Neuron (in vitro differentiated cells): ENCODE measurements around the gene DPH3.

Source experiments
- H2AFZ ChIP-seq: one replicate; pipeline ENCODE4 v1.6.1; 2013; ENCODE audit warnings: low read depth, mild to moderate bottlenecking, inconsistent platforms, low read length, moderate library complexity
- H3K27me3 ChIP-seq: one replicate; pipeline ENCODE4 v1.6.1; 2013; ENCODE audit warnings: low read length; ENCODE audit not compliant: insufficient read depth
- H3K36me3 ChIP-seq: one replicate; pipeline ENCODE4 v1.6.1; 2013; ENCODE audit warnings: low read length; ENCODE audit not compliant: insufficient read depth
- H3K4me1 ChIP-seq: one replicate; pipeline ENCODE4 v1.6.1; 2013; ENCODE audit warnings: low read length; ENCODE audit not compliant: insufficient read depth
- H3K4me3 ChIP-seq: 2 replicates; pipeline ENCODE4 v1.5.1; 2013; ENCODE audit warnings: mild to moderate bottlenecking, low read length, moderate library complexity
- H3K9me3 ChIP-seq: one replicate; pipeline ENCODE4 v1.6.1; 2013; ENCODE audit warnings: low read length

DPH3 gene

DNA sequence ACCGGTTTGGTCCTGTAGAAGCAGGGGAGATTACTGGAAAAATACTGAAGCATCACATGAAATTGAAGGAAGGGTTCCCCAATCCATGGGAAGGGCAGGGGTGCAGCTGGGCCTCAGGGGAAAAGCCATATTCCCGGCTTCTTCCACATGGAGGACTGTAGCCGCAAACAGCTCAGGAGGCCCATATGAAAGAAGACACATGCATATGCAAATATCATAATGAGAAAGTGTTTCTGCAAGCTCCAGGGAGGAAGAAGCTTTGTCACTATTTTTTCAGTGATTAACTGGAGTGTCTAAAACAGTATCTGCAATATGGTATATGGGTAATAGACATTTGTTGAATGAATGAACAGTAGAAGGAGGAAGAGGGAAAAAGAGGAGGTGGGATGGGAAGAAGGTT is 19.1 kb downstream of the DPH3 start:
- Histone ChIP-seq H3K9me3 (no peaks in the 10 kb centered on the region), H3K4me1 (peaks cover 7% of the 10 kb centered on the region), H3K36me3 (no peaks in the 10 kb centered on the region), H2AFZ (no peak overlapping the region), H3K4me3 (no peak overlapping the region), H3K27me3 (peaks cover 3% of the 10 kb centered on the region)

DNA sequence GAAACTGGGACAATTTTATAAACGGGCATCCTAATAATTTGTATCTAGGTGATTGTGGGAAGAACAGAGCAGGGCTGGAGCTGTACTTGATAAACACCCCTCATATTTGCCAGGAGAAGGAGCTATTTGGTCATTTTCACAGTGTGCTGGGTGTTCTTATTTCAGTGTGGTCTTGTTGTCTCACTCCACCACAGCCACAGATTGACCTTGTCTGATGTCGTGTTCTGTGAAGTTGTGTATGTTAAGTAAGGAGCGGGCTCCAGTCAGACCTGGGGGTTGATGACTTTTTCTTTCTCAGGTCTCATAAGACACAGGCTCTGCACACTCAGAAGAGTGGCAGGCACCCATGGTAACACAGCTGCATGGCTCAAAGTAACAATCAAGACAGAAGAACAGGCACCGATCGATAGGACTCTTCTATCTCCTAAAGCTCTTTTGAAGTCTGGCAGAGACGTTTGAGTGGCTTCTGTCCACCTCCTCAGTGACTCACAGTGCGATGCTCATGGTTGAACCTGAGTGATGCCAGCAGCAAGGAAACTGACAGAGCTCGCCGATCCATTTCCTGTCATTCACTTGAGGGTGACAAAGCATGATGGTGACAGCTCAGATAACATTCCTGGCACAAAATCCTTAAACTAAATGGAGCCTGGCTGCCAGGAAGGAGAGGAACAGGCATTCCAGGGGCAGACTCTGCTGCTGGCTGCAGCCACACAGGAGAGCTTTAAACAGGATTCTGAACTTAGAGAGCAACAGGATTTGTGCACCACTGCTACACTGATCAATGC is 20.8 kb downstream of the DPH3 start:
- Histone ChIP-seq H3K36me3 (no peaks in the 10 kb centered on the region), H3K4me3 (no peak overlapping the region), H3K4me1 (peaks cover 7% of the 10 kb centered on the region), H3K27me3 (peaks cover 7% of the 10 kb centered on the region), H3K9me3 (no peaks in the 10 kb centered on the region), H2AFZ (no peak overlapping the region)

GRCh38 chr3:16242177-16242576 is 22.6 kb downstream of the DPH3 start:
- H3K36me3 ChIP-seq, result no peaks in the 10 kb centered on the region
- H3K9me3 ChIP-seq, result no peaks in the 10 kb centered on the region
- H3K4me1 ChIP-seq, result peaks cover 3% of the 10 kb centered on the region
- H2AFZ ChIP-seq, result no peak overlapping the region
- no peak overlapping the region for H3K4me3 ChIP-seq
- H3K27me3 ChIP-seq, result peaks cover 7% of the 10 kb centered on the region

GRCh38 chr3:16241225-16241624 is 23.5 kb downstream of the DPH3 start:
- Histone ChIP-seq H3K36me3 (no peaks in the 10 kb centered on the region), H3K4me1 (no peaks in the 10 kb centered on the region), H3K4me3 (no peak overlapping the region), H2AFZ (no peak overlapping the region), H3K9me3 (no peaks in the 10 kb centered on the region), H3K27me3 (peaks cover 7% of the 10 kb centered on the region)

GRCh38 chr3:16240229-16241023 is 24.3 kb downstream of the DPH3 start:
- no peaks in the 10 kb centered on the region for H3K4me1 ChIP-seq
- no peaks in the 10 kb centered on the region for H3K9me3 ChIP-seq
- H3K4me3 ChIP-seq, result no peak overlapping the region
- no peaks in the 10 kb centered on the region for H3K36me3 ChIP-seq
- no peak overlapping the region for H2AFZ ChIP-seq
- peaks cover 7% of the 10 kb centered on the region for H3K27me3 ChIP-seq

- H3K4me3 ChIP-seq, result no peak overlapping the region
- peaks cover 7% of the 10 kb centered on the region for H3K27me3 ChIP-seq
- no peaks in the 10 kb centered on the region for H3K9me3 ChIP-seq
- no peaks in the 10 kb centered on the region for H3K36me3 ChIP-seq
- no peaks in the 10 kb centered on the region for H3K4me1 ChIP-seq
- no peak overlapping the region for H2AFZ ChIP-seq
These were observed 25.0 kb downstream of the DPH3 start for GRCh38 chr3:16239780-16240179.

DNA sequence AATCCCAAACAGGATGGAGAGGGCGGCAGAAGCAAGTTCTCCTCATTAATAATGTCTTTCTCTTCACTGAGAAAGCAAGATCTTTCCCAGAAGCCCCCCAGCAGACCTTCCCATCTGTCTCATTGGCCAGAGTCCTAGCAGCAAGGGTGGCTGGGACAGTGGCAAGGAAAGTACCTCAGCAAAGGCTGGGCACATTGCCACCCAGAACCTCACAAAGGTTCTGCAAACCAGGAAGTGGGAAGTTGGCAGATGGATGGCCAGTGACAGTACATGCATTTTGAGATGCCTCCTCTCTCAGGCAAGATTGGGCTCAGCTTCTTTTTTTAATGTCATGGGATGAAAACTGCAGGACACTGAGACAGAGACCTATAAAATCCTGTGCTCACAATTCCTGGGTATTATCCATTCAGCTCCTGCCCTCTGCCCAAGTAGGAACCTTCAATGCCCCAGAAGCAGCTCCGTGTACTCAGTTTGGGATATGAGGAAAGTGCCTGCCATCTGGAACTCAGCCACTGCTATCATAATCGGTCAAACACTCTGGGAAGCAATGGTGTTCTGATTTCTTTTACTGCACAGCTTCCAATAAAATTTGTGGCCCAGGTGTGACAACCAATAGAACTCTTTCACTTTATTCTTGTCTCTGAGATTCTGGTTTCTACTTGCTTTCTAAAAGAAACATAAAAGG is 25.5 kb downstream of the DPH3 start:
- H3K4me1 ChIP-seq, result no peaks in the 10 kb centered on the region
- no peaks in the 10 kb centered on the region for H3K36me3 ChIP-seq
- no peak overlapping the region for H3K4me3 ChIP-seq
- no peaks in the 10 kb centered on the region for H3K9me3 ChIP-seq
- no peak overlapping the region for H2AFZ ChIP-seq
- peaks cover 5% of the 10 kb centered on the region for H3K27me3 ChIP-seq

DNA sequence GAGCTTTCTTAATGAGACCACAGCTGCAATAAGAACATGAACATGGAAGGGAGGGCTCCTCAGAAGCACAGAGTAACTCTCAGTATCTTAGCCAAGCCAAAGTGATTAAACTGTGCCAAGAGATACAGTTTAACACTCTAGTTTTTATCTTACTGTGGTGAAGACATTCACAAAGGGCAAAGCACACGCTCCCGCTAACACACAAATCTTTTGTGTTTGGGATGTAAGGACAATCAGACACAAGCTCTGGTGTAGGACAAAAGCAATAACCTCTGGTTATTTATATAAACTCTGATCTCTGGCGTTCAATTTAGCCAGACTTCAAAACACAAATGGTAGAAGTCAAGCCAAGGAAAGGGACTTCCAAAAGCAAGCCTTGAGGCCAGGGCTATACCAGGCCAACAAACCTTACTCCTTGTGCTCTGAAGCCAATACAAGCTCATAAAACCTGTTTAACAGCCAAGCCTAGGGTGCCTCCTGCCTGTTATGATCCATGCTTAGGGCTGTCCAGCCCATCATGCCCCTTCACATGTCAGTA is 27.8 kb downstream of the DPH3 start:
- H3K27me3 ChIP-seq, result peaks cover 4% of the 10 kb centered on the region
- no peak overlapping the region for H2AFZ ChIP-seq
- no peak overlapping the region for H3K4me3 ChIP-seq
- no peaks in the 10 kb centered on the region for H3K36me3 ChIP-seq
- no peaks in the 10 kb centered on the region for H3K4me1 ChIP-seq
- H3K9me3 ChIP-seq, result no peaks in the 10 kb centered on the region

- no peaks in the 10 kb centered on the region for H3K4me1 ChIP-seq
- H2AFZ ChIP-seq, result no peak overlapping the region
- no peak overlapping the region for H3K4me3 ChIP-seq
- peaks cover 4% of the 10 kb centered on the region for H3K27me3 ChIP-seq
- H3K36me3 ChIP-seq, result no peaks in the 10 kb centered on the region
- H3K9me3 ChIP-seq, result no peaks in the 10 kb centered on the region
These were observed 28.6 kb downstream of the DPH3 start for GRCh38 chr3:16236030-16236639.

DNA sequence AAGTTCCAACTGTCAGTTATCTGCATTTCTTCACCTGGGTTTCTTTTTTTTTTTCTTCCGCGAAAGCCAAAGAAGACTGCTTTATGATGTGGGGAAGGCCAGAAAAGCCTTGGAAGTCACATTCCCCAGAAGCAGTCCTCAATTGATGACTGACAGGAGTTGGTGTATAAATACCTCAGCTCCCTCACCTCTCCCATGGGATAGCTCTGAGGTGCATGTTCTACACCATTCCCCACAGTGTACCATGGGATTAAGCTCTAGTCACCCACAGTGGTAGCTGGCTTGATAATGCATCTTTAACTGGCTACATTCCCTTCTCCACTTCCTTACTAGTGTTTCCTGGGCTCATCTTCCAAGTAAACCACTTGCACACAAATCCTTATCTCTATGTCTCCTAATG is 30.5 kb downstream of the DPH3 start:
- H2AFZ ChIP-seq, result no peak overlapping the region
- no peak overlapping the region for H3K4me3 ChIP-seq
- peaks cover 3% of the 10 kb centered on the region for H3K27me3 ChIP-seq
- H3K4me1 ChIP-seq, result no peaks in the 10 kb centered on the region
- H3K9me3 ChIP-seq, result no peaks in the 10 kb centered on the region
- no peaks in the 10 kb centered on the region for H3K36me3 ChIP-seq

DNA sequence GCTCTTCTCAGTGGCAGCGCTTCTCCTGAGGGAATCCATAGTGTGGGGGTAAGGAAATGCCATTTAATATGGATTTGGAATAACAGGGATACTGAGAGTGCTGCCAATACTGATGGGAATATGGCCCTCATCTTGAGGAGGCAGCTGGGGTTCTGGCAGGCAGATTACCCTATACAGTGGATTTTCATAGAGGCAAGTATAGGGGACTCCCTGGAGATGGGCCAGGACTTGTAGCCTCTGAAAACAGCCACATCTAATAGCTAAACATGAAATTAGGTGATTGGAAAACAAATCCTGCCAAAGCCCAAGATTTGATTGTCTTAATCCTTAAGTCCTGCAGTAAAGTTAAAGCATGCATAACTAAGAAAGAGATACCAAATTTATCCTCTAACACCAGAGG is 30.9 kb downstream of the DPH3 start:
- H3K27me3 ChIP-seq, result no peaks in the 10 kb centered on the region
- no peaks in the 10 kb centered on the region for H3K4me1 ChIP-seq
- H3K9me3 ChIP-seq, result no peaks in the 10 kb centered on the region
- no peak overlapping the region for H3K4me3 ChIP-seq
- H3K36me3 ChIP-seq, result no peaks in the 10 kb centered on the region
- no peak overlapping the region for H2AFZ ChIP-seq

DNA sequence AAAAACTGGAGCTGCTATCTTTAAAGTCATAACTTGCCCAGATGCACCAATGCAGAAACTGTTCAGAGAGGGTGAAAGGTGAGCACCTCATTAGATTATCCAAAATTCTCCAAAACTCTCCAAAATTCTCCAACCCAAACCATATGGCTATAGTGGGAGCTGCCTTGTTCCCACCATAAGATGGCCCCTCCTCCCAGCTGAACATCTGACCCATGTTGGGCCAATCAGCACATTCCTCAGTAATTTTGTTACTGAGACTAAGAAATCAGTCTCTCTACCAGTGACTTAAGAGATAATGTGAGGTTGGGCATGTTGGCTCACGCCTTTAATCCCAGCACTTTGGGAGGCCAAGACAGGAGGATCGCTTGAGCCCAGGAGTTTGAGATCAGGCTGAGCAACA is 32.8 kb downstream of the DPH3 start:
- Histone ChIP-seq H2AFZ (no peak overlapping the region), H3K4me3 (no peak overlapping the region), H3K9me3 (no peaks in the 10 kb centered on the region), H3K27me3 (no peaks in the 10 kb centered on the region), H3K4me1 (no peaks in the 10 kb centered on the region), H3K36me3 (no peaks in the 10 kb centered on the region)

- H3K27me3 ChIP-seq, result no peaks in the 10 kb centered on the region
- H3K4me1 ChIP-seq, result no peaks in the 10 kb centered on the region
- H3K4me3 ChIP-seq, result no peak overlapping the region
- H3K9me3 ChIP-seq, result no peaks in the 10 kb centered on the region
- no peak overlapping the region for H2AFZ ChIP-seq
- no peaks in the 10 kb centered on the region for H3K36me3 ChIP-seq
These were observed 35.1 kb downstream of the DPH3 start for GRCh38 chr3:16229681-16230080.
